K562 (cell line): ENCODE data around the gene BCAS3. TPM values are rescaled to one million over a fixed set of nuclear protein-coding genes. Genes with fewer than 3 reads are reported as not detected.

Experiments used
- ATF3 ChIP-seq, 2 experiments: fragments of 450-650 bp in 1 of 2; sonication (generic) in 1 of 2; formaldehyde crosslinking in 1 of 2; IDR thresholded peaks in 1 of 2; conservative IDR thresholded peaks in 1 of 2; 2 replicates each; pipeline versions ENCODE4 v1.6.1 to v1.8.1; 2016 to 2023; ENCODE audit warnings: mild to moderate bottlenecking in 2 of 2, moderate library complexity in 2 of 2, inconsistent platforms in 1 of 2, missing genetic modification reagents in 1 of 2
- E2F1 ChIP-seq: sonication (generic); formaldehyde crosslinking; IDR thresholded peaks from 2 replicates; pipeline ENCODE4 v1.8.1; 2023; ENCODE audit warnings: mild to moderate bottlenecking, missing genetic modification reagents, moderate library complexity
- E2F3 ChIP-seq: fragments of 250-450 bp; sonication (Bioruptor Pico); IDR thresholded peaks from 2 replicates; pipeline ENCODE4 v1.4.0; 2020; ENCODE audit warnings: mild to moderate bottlenecking
- MTA3 ChIP-seq: fragments of 450-650 bp; formaldehyde crosslinking; IDR thresholded peaks from 2 replicates; pipeline ENCODE4 v1.6.1; 2017; ENCODE audit warnings: mild to moderate bottlenecking, borderline replicate concordance
- PKNOX1 ChIP-seq: fragments of 450-650 bp; IDR thresholded peaks from 2 replicates; pipeline ENCODE4 v1.6.1; 2016
- SIN3B ChIP-seq: fragments of 450-650 bp; IDR thresholded peaks from 2 replicates; pipeline ENCODE4 v1.6.1; 2017; ENCODE audit warnings: low read depth, mild to moderate bottlenecking, moderate library complexity
- TAF1 ChIP-seq: IDR thresholded peaks from 2 replicates; pipeline ENCODE4 v1.6.1; 2011; ENCODE audit warnings: mild to moderate bottlenecking, low read length, moderate library complexity; ENCODE audit not compliant: insufficient read depth, control insufficient read depth, severe bottlenecking; ENCODE audit errors: extremely low read depth
- TAF7 ChIP-seq: fragments of 450-650 bp; IDR thresholded peaks from 2 replicates; pipeline ENCODE4 v1.6.1; 2016; ENCODE audit warnings: missing genetic modification characterization, missing compliant biosample characterization
- TCF3 ChIP-seq: sonication (generic); formaldehyde crosslinking; IDR thresholded peaks from 2 replicates; pipeline ENCODE4 v1.4.0; 2020; ENCODE audit warnings: mild to moderate bottlenecking, missing genetic modification reagents
- YY1 ChIP-seq, 3 experiments: IDR thresholded peaks; 2 replicates each; pipeline ENCODE4 v1.6.1; 2011; ENCODE audit warnings: low read length in 2 of 3, mild to moderate bottlenecking in 2 of 3, moderate library complexity in 2 of 3, borderline replicate concordance in 1 of 3, control low read depth in 1 of 3, low read depth in 1 of 3; ENCODE audit not compliant: insufficient read depth in 3 of 3, insufficient replicate concordance in 2 of 3, control insufficient read depth in 1 of 3, insufficient read length in 1 of 3; ENCODE audit errors: extremely low read depth in 1 of 3
- ZBTB33 ChIP-seq: sonication (generic); formaldehyde crosslinking; IDR thresholded peaks from 2 replicates; pipeline ENCODE4 v1.8.1; 2023; ENCODE audit warnings: mild to moderate bottlenecking, missing genetic modification reagents
- ZNF778 ChIP-seq: fragments of 450-650 bp; formaldehyde crosslinking; IDR thresholded peaks from 2 replicates; pipeline ENCODE4 v1.4.0; 2020; ENCODE audit warnings: mild to moderate bottlenecking, moderate library complexity
- polyA plus RNA-seq, 8 experiments: library from polyadenylated mRNA; depleted of rRNA in 4 of 8; stranded (reverse) in 5 of 8; unstranded in 3 of 8; fragments of >200 nt; fragmentation: Nextera tagmentation in 2 of 8; fragmentation: Illumina TruSeq in 1 of 8; extraction: Ambion mirVana in 2 of 8; extraction: Trizol in 1 of 8; gene quantifications; 2 replicates each; pipeline versions ENCODE4 v1.2.1 to v1.2.3, GENCODE V29; 2011 to 2014; ENCODE audit warnings: inconsistent platforms in 1 of 8, missing spikeins in 1 of 8
- total RNA-seq, 7 experiments: library from RNA; depleted of rRNA in 6 of 7; stranded (reverse); fragments of >200 nt in 6 of 7; fragmentation: Illumina TruSeq in 2 of 7; extraction: Trizol in 2 of 7; gene quantifications; 2 replicates each; pipeline versions ENCODE4 v1.2.1 to v1.2.3, GENCODE V29; 2011 to 2021; ENCODE audit warnings: low replicate concordance in 1 of 7

BCAS3 gene
- total and polyA plus RNA-seq, 9 of the 15 experiments (the other 6 are each of a cell fraction or from before 2014, with no cell fraction given), result 1.9 to 5.5 (median 3.5) TPM

- TF ChIP-seq ZBTB33, result 0 out of 2 replicates have a peak, but pooled peaks have one; percentile 15
- peak; percentile 81 for TF ChIP-seq SIN3B
- no peak for TF ChIP-seq ZNF778 (CRISPR knock-in tag)
- TF ChIP-seq TAF1, result peak; percentile 44
- peak; percentile 4; the same call in 1 of the 2 replicates for TF ChIP-seq TCF3 (CRISPR knock-in tag)
- peak; percentile 76; the same call in 1 of the 2 replicates for TF ChIP-seq E2F1 (CRISPR knock-in tag)
- TF ChIP-seq MTA3, result peak; percentile 72; the same call in 1 of the 2 replicates
- TF ChIP-seq PKNOX1, result peak; percentile 99
- 0 out of 2 replicates have a peak, but pooled peaks have one; percentile 43 for TF ChIP-seq TAF7 (tag)
- TF ChIP-seq ATF3 (IDR thresholded peaks at IDR 0.05), result no peak
- 0 out of 2 replicates have a peak, but pooled peaks have one; percentile 26 for TF ChIP-seq ATF3 (CRISPR knock-in tag; conservative IDR thresholded peaks at IDR 0.05)
- TF ChIP-seq E2F3 (CRISPR knock-in tag), result no peak
- TF ChIP-seq YY1 (IDR thresholded peaks at IDR 0.05; ENCODE audit: borderline replicate concordance in 1 of 3, control insufficient read depth in 1 of 3, extremely low read depth in 1 of 3, insufficient read depth in 3 of 3, insufficient read length in 1 of 3, insufficient replicate concordance in 2 of 3, low read depth in 1 of 3, low read length in 2 of 3), result peak in 2 of 3 experiments; percentile 55 to 62
These were observed at the start of gene BCAS3 (continued) for GRCh38 chr17:60677308-60678117.
